ENCODE measurements around the gene RNPC3. TPM values are rescaled to one million over a fixed set of nuclear protein-coding genes. Genes with fewer than 3 reads are reported as not detected.

The RNPC3 gene
- total and polyA plus RNA-seq, 12 donors, result 5.8 to 41.3 (median 22.2) TPM

DNA sequence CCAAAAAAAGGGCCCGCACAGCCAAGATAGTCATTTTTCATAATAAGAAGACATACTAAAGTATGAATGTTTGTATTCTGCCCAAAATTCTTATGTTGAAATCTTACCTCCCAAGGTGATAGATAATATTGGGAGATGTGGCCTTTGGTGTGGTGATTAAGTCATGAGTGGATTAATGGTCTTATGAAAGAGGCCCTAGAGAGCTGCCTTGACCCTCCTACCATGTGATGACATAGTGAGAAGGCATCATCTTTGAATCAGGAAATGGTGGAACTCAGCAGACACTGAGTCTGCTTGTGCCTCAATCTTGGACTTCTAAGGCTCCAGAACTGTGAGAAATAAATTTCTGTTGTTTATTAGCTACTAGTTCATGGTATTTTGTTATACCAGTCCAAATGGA lies 11.8 kb upstream of the RNPC3 start:
- peak in 1 of 7 donors; percentile 9 for DNase-seq
- Histone ChIP-seq H3K4me1 (replicated peaks in 1 of 2) (no peaks in the 10 kb centered on the region), H3K27me3 (no peaks in the 10 kb centered on the region), H3K4me3 (no peak overlapping the region), H3K27ac (no peak overlapping the region), H3K36me3 (replicated peaks in 1 of 2) (no peaks in the 10 kb centered on the region), H3K9me3 (replicated peaks in 1 of 3) (no peaks in the 10 kb centered on the region)
- intact Hi-C loops (cut with DNase I), result loop anchor here in 1 of 2 donors (2.0 kb wide), 1 partner anchor 407 kb away; no protein-coding TSS in a partner anchor
- TF ChIP-seq, protein P1, sequence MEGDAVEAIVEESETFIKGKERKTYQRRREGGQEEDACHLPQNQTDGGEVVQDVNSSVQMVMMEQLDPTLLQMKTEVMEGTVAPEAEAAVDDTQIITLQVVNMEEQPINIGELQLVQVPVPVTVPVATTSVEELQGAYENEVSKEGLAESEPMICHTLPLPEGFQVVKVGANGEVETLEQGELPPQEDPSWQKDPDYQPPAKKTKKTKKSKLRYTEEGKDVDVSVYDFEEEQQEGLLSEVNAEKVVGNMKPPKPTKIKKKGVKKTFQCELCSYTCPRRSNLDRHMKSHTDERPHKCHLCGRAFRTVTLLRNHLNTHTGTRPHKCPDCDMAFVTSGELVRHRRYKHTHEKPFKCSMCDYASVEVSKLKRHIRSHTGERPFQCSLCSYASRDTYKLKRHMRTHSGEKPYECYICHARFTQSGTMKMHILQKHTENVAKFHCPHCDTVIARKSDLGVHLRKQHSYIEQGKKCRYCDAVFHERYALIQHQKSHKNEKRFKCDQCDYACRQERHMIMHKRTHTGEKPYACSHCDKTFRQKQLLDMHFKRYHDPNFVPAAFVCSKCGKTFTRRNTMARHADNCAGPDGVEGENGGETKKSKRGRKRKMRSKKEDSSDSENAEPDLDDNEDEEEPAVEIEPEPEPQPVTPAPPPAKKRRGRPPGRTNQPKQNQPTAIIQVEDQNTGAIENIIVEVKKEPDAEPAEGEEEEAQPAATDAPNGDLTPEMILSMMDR (IDR thresholded peaks at IDR 0.05), result no peak
- TF ChIP-seq POLR2A (IDR thresholded peaks at IDR 0.05), result no peak
- WGBS, 4 donors, result 76 to 91% (median 79%) methylated on average over 1 of the region's 1 CpG

DNA sequence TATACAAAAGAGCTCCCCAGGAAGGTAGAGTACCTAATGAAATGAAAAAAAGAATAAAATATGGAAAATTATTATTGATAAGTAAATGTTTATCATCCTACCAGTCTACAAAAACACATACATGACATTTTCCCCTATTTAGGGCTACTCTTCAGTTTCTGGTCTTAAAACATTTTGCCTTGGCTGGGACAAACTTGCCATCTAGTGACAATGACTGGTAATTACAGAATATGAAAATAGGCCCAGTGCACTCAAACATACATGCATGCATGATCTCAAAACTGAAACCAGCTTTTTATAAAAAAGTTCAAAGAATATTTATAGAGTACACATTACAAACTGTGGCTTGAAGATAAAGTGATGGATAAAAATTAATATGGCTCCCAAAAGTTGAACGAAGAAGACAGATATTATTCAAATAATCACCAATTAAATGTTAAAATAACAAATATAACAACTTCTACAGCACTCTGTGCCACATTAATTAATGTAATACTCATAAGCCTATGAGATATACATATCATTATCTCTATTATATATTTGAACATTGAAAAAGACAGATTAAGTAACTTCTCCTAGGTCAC lies 10.5 kb upstream of the RNPC3 start:
- Histone ChIP-seq H3K27me3 (no peaks in the 10 kb centered on the region), H3K36me3 (replicated peaks in 1 of 2) (no peaks in the 10 kb centered on the region), H3K9me3 (replicated peaks in 1 of 3) (no peaks in the 10 kb centered on the region), H3K4me1 (replicated peaks in 1 of 2) (no peaks in the 10 kb centered on the region), H3K4me3 (no peak overlapping the region), H3K27ac (no peak overlapping the region)
- DNase-seq, result peak in 2 of 7 donors; percentile 19 to 22
- 42 to 46% (median 44%) methylated on average over 1 of the region's 1 CpG for WGBS, 4 donors
- intact Hi-C loops (cut with DNase I), result no loop called here
- no peak for TF ChIP-seq POLR2A (IDR thresholded peaks at IDR 0.05)
- TF ChIP-seq, protein P1 (IDR thresholded peaks at IDR 0.05), result peak; percentile 61 to 78 (median 70)

DNA sequence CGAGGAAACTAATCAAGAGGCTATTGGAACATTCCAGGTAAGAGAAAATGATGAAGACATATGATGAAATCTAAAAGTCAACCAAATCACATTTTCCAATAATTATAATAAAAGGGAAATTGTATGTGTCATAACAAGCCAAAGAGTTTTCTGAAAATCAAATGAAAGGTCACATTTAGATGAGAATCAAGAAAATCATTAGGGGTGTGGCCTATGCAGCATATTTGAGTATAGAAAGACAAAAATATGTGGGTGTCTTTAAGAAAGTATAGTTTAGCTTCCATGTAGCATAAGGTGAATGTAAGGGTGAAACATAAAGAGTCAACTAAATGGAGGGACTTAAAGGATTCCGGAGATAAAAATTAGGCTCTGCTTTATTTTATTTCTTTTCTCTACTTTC lies 9.2 kb upstream of the RNPC3 start:
- no peak for DNase-seq
- no peaks in the 10 kb centered on the region for H3K4me1 ChIP-seq (replicated peaks in 1 of 2)
- intact Hi-C loops (cut with DNase I), result no loop called here
- H3K27me3 ChIP-seq, result no peaks in the 10 kb centered on the region
- 89 to 94% (median 91%) methylated on average over 2 of the region's 2 CpGs for WGBS, 4 donors
- TF ChIP-seq, protein P1 (IDR thresholded peaks at IDR 0.05), result no peak
- no peak for TF ChIP-seq POLR2A (IDR thresholded peaks at IDR 0.05)
- H3K36me3 ChIP-seq (replicated peaks in 1 of 2), result no peaks in the 10 kb centered on the region
- no peak overlapping the region for H3K4me3 ChIP-seq
- H3K9me3 ChIP-seq (replicated peaks in 1 of 3), result no peaks in the 10 kb centered on the region
- H3K27ac ChIP-seq, result no peak overlapping the region

DNA sequence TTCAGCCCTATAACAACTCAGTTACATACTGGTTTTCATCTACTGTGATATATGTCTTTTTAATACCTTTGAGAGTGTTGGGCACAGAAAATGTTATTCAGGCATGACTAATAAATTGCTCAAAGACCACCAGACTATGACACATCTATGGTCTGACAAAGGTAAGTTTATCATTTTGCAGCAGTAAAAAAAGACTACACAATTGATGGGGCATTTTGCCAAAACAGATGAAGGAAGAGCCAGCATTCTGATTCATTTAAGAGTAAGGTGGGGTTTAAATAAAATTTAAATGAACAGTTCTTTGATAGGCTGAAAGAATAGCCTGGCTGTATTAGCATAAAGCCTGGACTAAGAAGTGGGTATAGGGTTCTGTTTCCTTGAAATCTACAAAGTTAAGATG lies 8.8 kb upstream of the RNPC3 start:
- intact Hi-C loops (cut with DNase I), result no loop called here
- no peaks in the 10 kb centered on the region for H3K27me3 ChIP-seq
- H3K36me3 ChIP-seq (replicated peaks in 1 of 2), result no peaks in the 10 kb centered on the region
- no peak for DNase-seq
- H3K9me3 ChIP-seq (replicated peaks in 1 of 3), result no peaks in the 10 kb centered on the region
- no peak overlapping the region for H3K27ac ChIP-seq
- no peaks in the 10 kb centered on the region for H3K4me1 ChIP-seq (replicated peaks in 1 of 2)
- TF ChIP-seq, protein P1 (IDR thresholded peaks at IDR 0.05), result no peak
- no peak for TF ChIP-seq POLR2A (IDR thresholded peaks at IDR 0.05)
- no peak overlapping the region for H3K4me3 ChIP-seq

Data from adrenal gland (tissue), 12 donors.